GM12872 (cell line): ENCODE measurements around the gene PACSIN1.

Experiments used
- CTCF ChIP-seq: IDR thresholded peaks from 3 replicates; pipeline ENCODE4 v1.5.1; 2011; ENCODE audit warnings: low read depth, mild to moderate bottlenecking, low read length, moderate library complexity; ENCODE audit not compliant: insufficient read depth

PACSIN1 gene

DNA sequence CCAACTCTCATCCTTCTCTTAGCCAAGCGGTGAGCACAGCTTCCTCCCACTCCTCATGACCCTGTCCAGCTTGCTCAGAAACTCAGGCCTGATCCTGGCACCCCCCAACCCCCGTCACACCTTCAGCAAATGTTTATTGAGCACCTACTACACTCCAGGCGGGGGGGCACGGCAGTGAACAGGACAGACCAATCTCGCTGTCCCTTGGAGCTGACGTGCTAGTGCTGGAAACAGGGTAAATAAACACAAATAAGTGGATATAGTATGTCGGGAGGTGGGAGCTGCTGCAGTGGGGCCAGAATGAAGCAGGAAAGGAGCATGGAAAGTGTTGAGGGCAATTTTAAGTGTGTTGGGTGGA is 97.6 kb downstream of the PACSIN1 start:
- no peak for TF ChIP-seq CTCF

GRCh38 chr6:34564181-34564580 is 98.3 kb downstream of the PACSIN1 start:
- TF ChIP-seq CTCF, result no peak

DNA sequence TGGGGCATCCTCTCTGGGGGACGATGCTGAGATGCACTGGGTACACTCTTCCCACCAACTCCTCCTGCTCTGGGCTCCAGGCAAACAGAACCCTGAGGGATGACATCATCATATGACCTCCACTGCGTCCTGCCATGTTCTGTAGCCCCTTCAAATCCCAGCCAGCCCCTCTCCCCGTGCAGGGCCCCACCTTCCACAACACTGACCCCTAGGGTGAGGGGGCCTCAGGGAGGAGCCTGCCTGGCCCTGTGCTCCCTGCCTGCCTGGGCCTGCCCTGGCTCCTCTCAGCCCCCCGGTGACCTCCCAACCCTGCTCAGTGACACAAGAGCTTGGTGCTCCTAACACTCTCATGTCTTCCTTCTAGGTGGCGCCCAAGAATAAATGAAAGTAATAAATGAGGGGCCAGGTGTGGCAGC is 99.9 kb downstream of the PACSIN1 start:
- TF ChIP-seq CTCF, result no peak

GRCh38 chr6:34566830-34567546 is 101.1 kb downstream of the PACSIN1 start:
- TF ChIP-seq CTCF, result no peak

DNA sequence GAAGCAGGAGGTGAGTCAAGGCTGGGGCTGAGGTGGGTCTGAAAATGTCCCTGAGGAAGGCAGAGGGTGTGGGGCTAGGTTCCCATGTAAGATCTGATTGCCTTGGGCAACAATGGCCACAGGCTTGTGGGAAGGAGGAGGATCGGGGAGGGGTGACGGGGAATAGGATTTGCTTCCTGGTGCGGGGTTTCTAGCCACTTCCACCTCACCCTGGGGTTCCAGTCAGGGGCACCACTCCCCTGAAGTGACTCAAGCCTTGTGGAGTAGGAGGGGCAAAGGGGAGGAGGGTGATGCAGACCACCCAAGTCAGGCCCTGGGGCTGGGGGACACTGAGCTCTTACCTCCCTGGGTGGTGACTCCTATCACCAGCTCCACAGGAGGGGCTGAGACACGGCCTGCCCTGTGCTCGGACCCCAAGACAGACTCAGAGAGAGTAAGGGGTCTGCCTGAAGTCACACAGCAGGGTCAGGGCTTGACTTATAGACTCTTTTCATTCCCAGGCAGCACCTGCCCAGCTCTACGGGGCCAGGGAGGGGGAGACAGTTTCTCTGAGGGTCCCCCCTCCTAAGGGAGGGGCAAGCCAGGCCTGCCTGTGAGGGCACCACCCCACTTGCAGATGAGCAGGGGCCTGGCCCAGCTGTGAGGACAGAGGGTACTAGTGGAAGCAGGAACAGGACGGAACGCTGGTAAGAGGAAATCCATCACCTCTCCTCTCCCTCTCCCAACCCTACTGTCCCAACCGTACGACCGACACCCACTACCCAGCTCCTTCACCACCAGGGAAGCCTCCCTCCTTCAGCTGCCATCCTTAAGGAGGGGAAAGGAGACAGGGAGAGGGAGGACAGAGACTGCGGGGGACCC is 102.7 kb downstream of the PACSIN1 start:
- no peak for TF ChIP-seq CTCF

DNA sequence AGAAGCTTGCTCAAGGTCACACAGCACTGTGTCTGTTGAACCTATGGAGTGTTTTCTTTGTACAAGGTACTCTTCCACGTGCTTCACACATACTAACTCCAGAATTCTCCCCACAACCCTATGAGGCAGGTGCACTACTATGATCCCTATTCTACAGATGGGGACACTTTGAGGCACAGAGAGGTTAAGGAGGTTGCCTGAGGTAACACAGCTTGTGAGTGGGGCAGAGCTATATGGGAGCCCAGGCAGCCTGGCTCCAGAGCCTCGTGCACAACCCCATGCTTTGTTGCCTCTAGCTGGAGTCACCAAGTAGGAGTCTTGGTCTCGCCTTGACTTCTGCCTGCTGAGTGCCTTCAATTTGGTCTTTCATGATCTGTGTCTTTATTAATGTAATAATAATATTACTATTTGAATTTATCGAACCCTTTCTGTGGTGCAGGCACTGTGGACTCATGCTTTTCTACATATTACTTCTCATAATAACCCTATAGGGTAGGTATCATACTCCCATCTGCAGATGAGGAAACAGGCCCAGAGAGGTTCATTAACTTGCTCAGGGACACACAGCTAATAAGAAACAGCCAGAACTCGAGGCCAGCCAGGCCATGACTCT is 103.6 kb downstream of the PACSIN1 start:
- TF ChIP-seq CTCF, result no peak

GRCh38 chr6:34570066-34570833 is 104.4 kb downstream of the PACSIN1 start:
- no peak for TF ChIP-seq CTCF
